GM12874 (cell line): ENCODE measurements around the gene PSTPIP2.
A peak's percentile ranks its signal among the peaks of the same experiment; 100 is the strongest.

Experiments
- CTCF ChIP-seq: IDR thresholded peaks from 2 replicates; pipeline ENCODE4 v1.5.1; 2011; ENCODE audit warnings: low read depth, mild to moderate bottlenecking, control low read depth, low read length, moderate library complexity; ENCODE audit not compliant: insufficient read depth

The PSTPIP2 gene

DNA sequence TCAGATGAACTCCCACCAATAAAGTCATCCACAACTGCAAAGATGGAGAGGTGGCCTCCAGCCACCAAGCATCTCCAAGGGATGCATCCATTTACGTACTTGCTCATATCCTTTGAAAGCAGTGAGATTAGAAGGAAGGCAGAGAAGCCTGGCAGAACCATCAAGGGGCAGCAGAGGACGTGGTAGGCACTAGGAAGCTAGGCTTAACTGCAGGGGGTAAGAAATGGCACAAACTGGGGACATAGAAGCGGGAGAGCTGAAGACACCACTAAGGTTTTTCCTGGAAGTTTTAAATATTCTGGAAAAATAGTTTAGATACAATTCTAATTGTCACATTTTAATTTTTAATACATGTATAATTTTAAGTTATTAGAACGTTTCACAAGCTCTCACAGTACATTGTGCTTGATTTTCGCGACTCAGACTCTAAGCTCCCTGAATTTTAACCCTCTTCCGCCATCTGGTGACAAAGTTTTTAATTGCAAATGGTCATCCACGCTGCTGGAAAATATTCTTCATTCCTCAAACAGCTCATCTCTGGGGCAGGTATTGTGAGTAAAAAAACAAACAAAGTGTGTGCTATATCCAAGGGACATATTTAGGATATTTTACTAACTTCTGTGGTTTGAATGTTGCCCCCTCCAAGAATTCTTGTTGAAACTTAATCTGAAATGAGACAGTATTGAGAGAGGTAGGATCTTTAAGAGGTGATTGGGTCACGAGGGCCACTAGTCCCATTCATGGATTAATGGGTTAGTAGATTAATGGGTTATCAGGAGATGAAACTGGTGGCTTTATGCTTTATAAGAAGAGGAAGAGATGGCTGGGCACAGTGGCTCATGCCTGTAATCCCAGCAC, 1.6 kb upstream of the PSTPIP2 start:
- 0 out of 2 replicates have a peak, but pooled peaks have one; percentile 34 for TF ChIP-seq CTCF

GRCh38 chr18:46072959-46073358, 899 bp upstream of the PSTPIP2 start:
- TF ChIP-seq CTCF: no peak

DNA sequence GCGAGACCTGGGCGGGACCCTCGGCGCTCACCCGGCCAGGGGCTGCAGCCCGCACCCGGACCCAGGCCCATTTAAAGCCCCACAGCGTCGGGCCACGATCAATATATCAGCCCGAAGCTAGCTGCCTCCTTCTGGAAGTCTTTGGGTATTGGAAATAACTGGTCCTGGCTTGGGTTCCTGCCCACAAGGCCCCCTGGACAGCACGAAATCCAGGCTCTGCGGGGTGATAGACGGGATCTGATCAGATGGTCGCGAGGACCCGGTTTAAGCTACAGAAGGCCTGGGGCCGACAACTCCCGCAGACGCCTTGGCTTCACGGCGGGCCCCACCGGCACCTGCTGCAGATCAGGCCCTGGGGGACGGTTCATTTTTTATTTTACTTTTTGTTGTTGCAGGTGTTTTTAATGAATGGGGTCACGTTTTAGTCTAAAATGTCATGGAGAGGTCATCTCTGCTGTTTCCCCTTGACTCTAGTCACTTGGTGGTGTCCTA, 362 bp upstream of the PSTPIP2 start:
- TF ChIP-seq CTCF: no peak

DNA sequence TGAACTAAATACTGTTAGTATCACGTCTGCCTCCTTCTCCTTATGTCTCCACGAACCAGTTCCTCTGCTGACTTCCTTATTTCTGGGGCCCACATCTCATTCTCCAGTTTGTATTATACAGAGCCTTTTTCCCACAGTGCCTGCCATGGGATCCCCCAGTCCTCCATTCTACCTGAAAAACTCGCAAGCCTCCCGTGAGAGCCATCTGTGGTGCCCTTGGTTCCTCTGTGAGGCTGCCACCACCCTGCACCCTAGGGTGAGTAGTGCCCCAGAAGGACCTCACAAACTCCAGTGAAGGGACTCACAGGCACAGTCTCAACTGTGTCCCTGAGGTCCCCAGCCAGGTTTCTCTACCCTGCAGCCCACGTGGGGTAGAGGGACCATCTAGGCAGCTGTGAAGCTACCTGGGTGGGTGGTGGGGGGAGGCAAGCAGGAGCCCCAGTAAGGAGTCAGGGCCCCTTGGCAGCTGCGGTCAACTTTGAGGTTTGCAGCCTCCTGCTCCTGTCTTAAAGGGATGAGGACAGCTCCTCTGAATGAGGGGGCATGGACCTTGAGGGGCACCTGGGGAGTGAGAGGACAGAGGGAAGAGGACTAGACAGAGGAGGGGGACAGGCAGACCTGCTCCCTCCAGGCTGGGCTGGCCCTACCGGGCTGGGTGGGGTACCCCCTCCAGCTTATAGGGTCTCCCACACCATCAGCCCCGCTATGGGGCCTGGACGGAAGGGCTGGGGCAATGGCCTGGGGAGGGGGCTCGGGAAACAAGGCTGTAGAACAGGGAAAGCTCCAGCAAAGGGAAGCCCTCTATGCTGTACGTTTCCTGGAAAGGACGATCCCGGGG, 1.0 kb downstream of the PSTPIP2 start:
- no peak for TF ChIP-seq CTCF

GRCh38 chr18:46070232-46070631, 1.8 kb downstream of the PSTPIP2 start:
- TF ChIP-seq CTCF: no peak

GRCh38 chr18:46069524-46069923, 2.5 kb downstream of the PSTPIP2 start:
- no peak for TF ChIP-seq CTCF

DNA sequence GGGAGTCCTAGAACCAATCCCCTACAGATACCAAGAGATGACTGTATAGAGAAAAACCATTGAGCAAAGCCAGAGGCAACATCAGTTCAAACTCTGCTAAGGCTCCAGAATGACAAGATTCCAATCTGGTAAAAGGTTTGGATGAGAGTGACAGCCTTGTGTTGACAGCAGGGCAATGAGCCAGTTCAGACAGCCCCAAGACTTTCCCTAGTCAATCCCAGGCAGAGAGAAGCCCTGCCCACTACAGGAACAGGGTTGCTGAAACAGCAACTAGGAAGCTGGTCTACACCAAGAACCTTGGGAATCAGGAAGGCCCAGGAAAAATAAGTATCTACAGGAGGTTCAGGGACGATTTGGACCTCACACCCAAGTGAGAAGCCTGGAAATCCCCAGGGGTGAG, 3.3 kb downstream of the PSTPIP2 start:
- no peak for TF ChIP-seq CTCF
